Bronchial smooth muscle cell (primary cell): ENCODE results near the gene FIGN. TPM values are rescaled to one million over a fixed set of nuclear protein-coding genes. Genes with fewer than 3 reads are reported as not detected.

Experiments
- total RNA-seq: library from RNA; depleted of rRNA; stranded (reverse); fragments of >200 nt; gene quantifications from 2 replicates; pipeline ENCODE4 v1.2.1, GENCODE V29; 2014

FIGN gene
- 0.63 and 1.6 TPM in 2 replicates for total RNA-seq

GRCh38 chr2:163735685-163736432 is at the start of gene FIGN:
TSS of gene FIGN (minus strand) at chr2:163736008. CDS start at chr2:163734927, 1,081 bp downstream.

